Measurements from ENCODE around the gene TCP11L2. TPM values are rescaled to one million over a fixed set of nuclear protein-coding genes. Genes with fewer than 3 reads are reported as not detected.
A peak's percentile ranks its signal among the peaks of the same experiment; 100 is the strongest.
"Not testable (repeated sequence)": the region's sequence is repeated elsewhere in the genome, so short reads cannot be mapped to it uniquely, and the experiment has no call there.

TCP11L2 gene
- total RNA-seq, 2 donors from 2014 or later, result 19.2 to 19.6 TPM

DNA sequence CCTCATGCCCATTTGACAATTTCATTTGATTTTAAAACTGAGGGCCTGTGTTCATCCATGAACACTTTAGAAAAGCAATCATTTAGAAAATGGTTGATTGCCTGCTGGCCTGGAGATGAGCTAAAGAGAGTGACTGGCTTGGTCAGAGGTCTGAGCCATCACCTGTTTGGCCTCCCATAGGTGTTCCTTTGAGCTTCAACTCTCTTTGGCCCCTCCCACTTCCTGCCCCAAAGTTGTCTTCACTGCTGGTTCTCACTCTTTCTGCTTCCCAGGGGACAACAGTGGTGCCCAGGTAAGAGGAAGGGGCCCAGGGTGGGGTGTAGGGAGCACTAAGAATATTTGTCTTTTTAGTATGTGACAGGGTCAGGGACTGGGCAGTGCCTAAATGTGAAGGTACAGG is 4.9 kb upstream of the TCP11L2 start:
- no peaks in the 10 kb centered on the region for H3K9me3 Mint-ChIP-seq
- H3K36me3 Mint-ChIP-seq, result no peaks in the 10 kb centered on the region
- DNase-seq (ENCODE audit: low spot score in 2 of 2), result no peak
- no peak for ATAC-seq
- H3K27ac Mint-ChIP-seq, result no peak overlapping the region

- Mint-ChIP-seq H3K27ac (no peak overlapping the region), H3K36me3 (no peaks in the 10 kb centered on the region), H3K9me3 (no peaks in the 10 kb centered on the region)
- DNase-seq (ENCODE audit: low spot score in 2 of 2), result no peak
- no peak for ATAC-seq
These were observed 3.2 kb upstream of the TCP11L2 start for GRCh38 chr12:106299202-106299774.

DNA sequence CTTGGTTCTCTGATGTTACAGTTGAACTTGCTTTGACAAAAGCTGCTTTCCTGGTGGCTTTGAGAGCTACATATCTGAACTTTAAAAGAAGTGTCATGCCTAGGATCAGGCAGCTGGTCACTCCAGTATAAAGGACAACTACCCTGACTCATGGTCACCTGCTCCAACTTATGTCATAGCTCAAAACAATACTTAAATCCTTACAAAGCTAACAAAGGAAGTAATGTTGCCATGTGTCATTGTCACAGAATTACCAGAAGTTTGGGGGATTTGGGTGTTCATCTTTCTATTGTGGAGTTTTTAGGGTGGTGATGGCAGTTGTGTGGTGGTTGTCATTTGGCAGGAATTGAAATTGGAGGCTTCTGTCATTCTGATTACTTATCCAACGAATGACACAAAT is 1.8 kb upstream of the TCP11L2 start:
- no peak for ATAC-seq
- peak overlapping the region in 1 of 2 donors; percentile 97 for H3K27ac Mint-ChIP-seq
- no peak for DNase-seq (ENCODE audit: low spot score in 2 of 2)
- H3K9me3 Mint-ChIP-seq, result no peaks in the 10 kb centered on the region
- no peaks in the 10 kb centered on the region for H3K36me3 Mint-ChIP-seq

GRCh38 chr12:106301241-106301610 is 1.3 kb upstream of the TCP11L2 start:
- Mint-ChIP-seq H3K27ac (peak overlapping the region in 1 of 2 donors; percentile 97), H3K9me3 (no peaks in the 10 kb centered on the region), H3K36me3 (no peaks in the 10 kb centered on the region)
- DNase-seq (ENCODE audit: low spot score in 2 of 2) (no peak), ATAC-seq (no peak)

DNA sequence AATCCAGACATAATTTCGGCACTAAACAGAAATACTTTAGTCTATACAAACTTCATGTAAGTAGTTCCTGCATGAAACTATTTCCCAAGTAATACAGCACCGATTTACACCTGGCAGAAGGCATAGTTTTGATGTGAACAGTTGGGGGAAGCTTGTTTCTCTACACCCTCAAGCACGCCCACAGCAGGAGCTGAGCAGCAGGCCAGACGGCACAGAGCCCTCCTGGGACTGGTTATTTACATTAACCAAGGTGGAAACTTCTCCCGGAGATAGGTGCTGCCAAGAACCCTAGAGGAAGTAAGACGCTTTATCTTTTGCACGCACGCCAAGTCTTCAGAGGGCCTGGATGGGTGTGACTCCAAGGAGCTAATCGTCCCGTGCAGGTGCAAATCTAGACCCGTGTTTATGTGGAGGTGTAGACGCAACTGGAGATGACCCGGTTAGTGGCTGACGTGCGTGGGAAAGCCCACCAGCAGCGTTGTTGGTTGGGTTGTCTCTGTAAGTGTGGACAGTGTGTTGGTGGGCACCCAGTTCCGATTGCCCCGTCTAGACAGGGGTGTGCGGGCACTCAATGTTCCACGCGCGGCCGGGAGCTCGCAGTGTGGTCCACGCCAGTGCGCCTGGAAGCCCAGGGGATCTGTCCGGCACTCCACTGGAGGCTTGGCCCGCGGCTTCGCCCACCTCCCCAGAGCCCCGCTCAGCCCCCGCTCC is 767 bp upstream of the TCP11L2 start:
- DNase-seq (ENCODE audit: low spot score in 2 of 2), result peak; percentile 42 to 58
- ATAC-seq, result peak; percentile 25 to 36

GRCh38 chr12:106303202-106303820 is 778 bp downstream of the TCP11L2 start:
- ATAC-seq (peak; percentile 54 to 74), DNase-seq (ENCODE audit: low spot score in 2 of 2) (peak; percentile 82 to 85)
- peak overlapping the region; percentile 97 to 100 for H3K27ac Mint-ChIP-seq
- no peaks in the 10 kb centered on the region for H3K9me3 Mint-ChIP-seq
- H3K36me3 Mint-ChIP-seq, result no peaks in the 10 kb centered on the region

More for the DNA sequence above, 767 bp upstream of the TCP11L2 start:
- H3K9me3 Mint-ChIP-seq, result no peaks in the 10 kb centered on the region
- H3K36me3 Mint-ChIP-seq, result no peaks in the 10 kb centered on the region
- H3K27ac Mint-ChIP-seq, result peak overlapping the region; percentile 93 to 97

GRCh38 chr12:106304001-106304421 is 1.5 kb downstream of the TCP11L2 start:
- ATAC-seq, result no peak
- H3K27ac Mint-ChIP-seq, result peak overlapping the region; percentile 97 to 100
- no peaks in the 10 kb centered on the region for H3K9me3 Mint-ChIP-seq
- DNase-seq (ENCODE audit: low spot score in 2 of 2), result no peak
- no peaks in the 10 kb centered on the region for H3K36me3 Mint-ChIP-seq

DNA sequence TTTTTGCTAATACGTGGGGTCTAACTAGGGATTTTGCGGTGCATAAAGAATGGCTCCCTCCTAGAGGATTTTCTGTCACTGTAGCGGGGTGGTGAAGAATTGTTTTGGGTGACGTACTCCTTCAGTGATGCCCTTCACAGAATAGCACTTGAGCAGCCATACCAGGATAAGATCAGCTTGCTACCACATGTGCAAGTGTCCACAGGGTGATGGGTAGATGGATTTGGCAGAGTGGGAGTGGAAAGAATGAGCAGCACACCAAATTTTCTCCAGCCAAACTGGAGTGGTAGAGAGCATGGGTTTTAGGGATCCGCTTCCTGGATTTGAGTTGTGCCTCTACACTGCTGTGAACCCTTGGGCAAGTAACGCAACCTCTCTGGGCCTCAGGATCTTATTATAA is 2.3 kb downstream of the TCP11L2 start:
- DNase-seq (ENCODE audit: low spot score in 2 of 2) (no peak), ATAC-seq (no peak)
- no peaks in the 10 kb centered on the region for H3K9me3 Mint-ChIP-seq
- no peaks in the 10 kb centered on the region for H3K36me3 Mint-ChIP-seq
- peak overlapping the region in 1 of 2 donors; percentile 97 for H3K27ac Mint-ChIP-seq

GRCh38 chr12:106305376-106305775 is 2.8 kb downstream of the TCP11L2 start:
- no peaks in the 10 kb centered on the region for H3K36me3 Mint-ChIP-seq
- no peaks in the 10 kb centered on the region for H3K9me3 Mint-ChIP-seq
- ATAC-seq (no peak), DNase-seq (ENCODE audit: low spot score in 2 of 2) (no peak)
- H3K27ac Mint-ChIP-seq, result peak overlapping the region in 1 of 2 donors; percentile 80

- ATAC-seq (no peak), DNase-seq (ENCODE audit: low spot score in 2 of 2) (no peak)
- Mint-ChIP-seq H3K27ac (no peak overlapping the region), H3K9me3 (no peaks in the 10 kb centered on the region), H3K36me3 (no peaks in the 10 kb centered on the region)
These were observed 4.6 kb downstream of the TCP11L2 start for GRCh38 chr12:106307181-106307580.

GRCh38 chr12:106308121-106308520 is 5.6 kb downstream of the TCP11L2 start:
- DNase-seq (ENCODE audit: low spot score in 2 of 2) (no peak), ATAC-seq (no peak)
- Mint-ChIP-seq H3K9me3 (no peaks in the 10 kb centered on the region), H3K36me3 (no peaks in the 10 kb centered on the region), H3K27ac (no peak overlapping the region)

GRCh38 chr12:106308611-106309010 is 6.1 kb downstream of the TCP11L2 start:
- ATAC-seq, result no peak
- H3K9me3 Mint-ChIP-seq, result no peaks in the 10 kb centered on the region
- H3K36me3 Mint-ChIP-seq, result no peaks in the 10 kb centered on the region
- peak overlapping the region in 1 of 2 donors; percentile 17 for H3K27ac Mint-ChIP-seq
- no peak for DNase-seq (ENCODE audit: low spot score in 2 of 2)

DNA sequence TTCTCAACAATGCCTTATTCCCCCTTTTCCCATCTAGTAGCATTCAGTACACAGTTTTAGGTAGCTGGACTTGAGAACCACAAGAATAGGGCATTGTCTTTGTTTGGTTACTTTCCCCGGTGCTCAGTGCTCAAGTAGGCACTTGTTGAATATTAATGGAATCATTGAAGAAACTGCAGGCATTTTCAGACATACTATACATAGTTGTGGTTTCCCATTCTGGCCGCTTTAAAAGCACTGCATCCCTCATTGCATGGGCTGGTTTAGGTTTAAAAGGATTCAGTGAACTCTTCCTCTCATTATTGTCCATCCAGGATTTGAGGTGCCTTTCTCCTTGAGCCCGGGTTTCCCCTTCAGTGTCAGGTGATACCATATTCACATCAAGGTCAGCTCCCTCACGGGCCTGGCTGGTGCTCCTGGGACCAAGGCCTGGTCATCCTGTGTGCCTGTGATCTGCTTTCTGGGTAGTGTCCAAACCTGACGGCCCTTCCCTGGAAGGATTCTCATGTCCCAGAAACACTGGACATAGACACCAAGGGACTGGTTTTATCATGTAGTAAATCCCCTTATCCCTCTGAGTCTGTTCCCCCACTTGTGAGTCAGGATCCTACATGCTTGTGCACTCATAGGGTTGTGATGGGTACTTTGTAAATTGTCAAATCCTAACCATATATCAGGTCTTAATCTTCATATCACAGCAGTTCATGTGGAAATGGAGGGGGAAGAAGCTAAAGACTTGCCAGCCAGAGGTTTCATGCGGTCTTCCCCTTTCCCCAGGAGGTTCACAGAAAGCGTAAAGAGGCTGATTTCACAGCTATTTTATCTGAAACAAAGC is 7.4 kb downstream of the TCP11L2 start:
- Mint-ChIP-seq H3K27ac (peak overlapping the region; percentile 30 to 87), H3K36me3 (no peaks in the 10 kb centered on the region), H3K9me3 (no peaks in the 10 kb centered on the region)
- ATAC-seq, result no peak
- DNase-seq (ENCODE audit: low spot score in 2 of 2), result no peak

DNA sequence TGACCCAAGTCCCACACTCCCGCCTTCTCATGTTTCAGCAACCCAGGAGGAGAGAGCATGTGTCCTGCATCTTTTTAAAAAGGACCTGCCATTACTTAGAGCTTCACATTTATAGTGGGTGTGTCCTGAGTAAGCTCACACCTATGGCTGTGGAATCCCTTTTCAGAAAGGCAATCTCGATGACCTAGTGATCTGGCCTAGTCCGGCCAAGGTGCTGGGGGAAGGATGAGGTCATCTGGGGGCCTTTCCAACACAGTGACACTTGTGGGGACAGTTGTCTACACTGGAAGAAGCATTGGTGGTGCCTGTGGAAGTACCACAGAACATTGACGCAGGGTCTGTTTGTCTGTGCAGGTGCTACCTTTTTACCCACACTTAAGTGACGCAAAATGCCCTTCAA is 8.2 kb downstream of the TCP11L2 start:
- no peaks in the 10 kb centered on the region for H3K9me3 Mint-ChIP-seq
- ATAC-seq (peak in 1 of 2 donors; percentile 39), DNase-seq (ENCODE audit: low spot score in 2 of 2) (no peak)
- peak overlapping the region; percentile 30 to 36 for H3K27ac Mint-ChIP-seq
- H3K36me3 Mint-ChIP-seq, result peaks cover 0 to 4% of the 10 kb centered on the region in 2 donors

GRCh38 chr12:106311139-106311538 is 8.6 kb downstream of the TCP11L2 start:
- Mint-ChIP-seq H3K9me3 (no peaks in the 10 kb centered on the region), H3K36me3 (peaks cover 0 to 4% of the 10 kb centered on the region in 2 donors), H3K27ac (peak overlapping the region in 1 of 2 donors; percentile 30)
- DNase-seq (ENCODE audit: low spot score in 2 of 2) (no peak), ATAC-seq (no peak)

- not testable (repeated sequence) for H3K27ac Mint-ChIP-seq; H3K9me3 Mint-ChIP-seq; DNase-seq (ENCODE audit: low spot score in 2 of 2); H3K36me3 Mint-ChIP-seq; ATAC-seq
These were observed 10.9 kb downstream of the TCP11L2 start for GRCh38 chr12:106313413-106313812.

- no peaks in the 10 kb centered on the region for H3K9me3 Mint-ChIP-seq
- no peak overlapping the region for H3K27ac Mint-ChIP-seq
- ATAC-seq, result no peak
- DNase-seq (ENCODE audit: low spot score in 2 of 2), result no peak
- H3K36me3 Mint-ChIP-seq, result peaks cover 0 to 4% of the 10 kb centered on the region in 2 donors
These were observed 13.0 kb downstream of the TCP11L2 start for GRCh38 chr12:106315523-106315922.
